Right lung (tissue), 5 donors: ENCODE measurements around the gene SIGLEC12. TPM values are rescaled to one million over a fixed set of nuclear protein-coding genes. Genes with fewer than 3 reads are reported as not detected.
"Not testable (repeated sequence)": the region's sequence is repeated elsewhere in the genome, so short reads cannot be mapped to it uniquely, and the experiment has no call there.

Source experiments
- DNase-seq, 2 donors: peaks; one replicate each; pipeline ENCODE4 v3.0.0-alpha.2; 2013
- polyA plus RNA-seq, 5 donors: library from polyadenylated mRNA; unstranded; fragments of 120-200 nt; gene quantifications; one replicate each; pipeline versions ENCODE4 v1.2.1 to v1.2.3, GENCODE V29; 2013; ENCODE audit warnings: inconsistent platforms in 1 of 5, low replicate concordance in 1 of 5; ENCODE audit not compliant: insufficient read length in 5 of 5, insufficient read depth in 1 of 5

The SIGLEC12 gene
- polyA plus RNA-seq, 5 donors: 0.28 to 0.49 TPM; not detected in 3

GRCh38 chr19:51524666-51525264 lies 23.2 kb upstream of the SIGLEC12 start:
- DNase-seq: no peak

DNA sequence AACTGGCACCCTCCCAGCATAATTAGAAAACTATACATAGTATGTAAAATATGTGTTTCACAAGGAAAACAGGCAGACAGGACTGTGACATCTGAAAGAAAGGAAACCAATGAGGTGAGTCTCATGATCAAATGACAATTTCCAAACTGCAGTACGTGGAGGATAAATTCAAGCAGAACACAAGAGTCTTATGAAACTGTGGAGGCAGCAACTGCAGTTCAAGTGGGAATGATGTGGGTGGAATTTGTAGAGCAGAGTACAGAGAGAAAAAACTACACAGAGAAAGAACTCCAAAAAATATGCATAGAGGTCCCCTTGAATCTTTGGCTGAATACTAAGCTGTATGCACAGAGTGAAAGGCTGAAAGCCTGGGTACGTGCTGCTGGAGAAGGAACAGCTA lies 20.2 kb upstream of the SIGLEC12 start:
- no peak for DNase-seq

- no peak for DNase-seq
These were observed 19.8 kb upstream of the SIGLEC12 start for GRCh38 chr19:51521357-51521756.

DNA sequence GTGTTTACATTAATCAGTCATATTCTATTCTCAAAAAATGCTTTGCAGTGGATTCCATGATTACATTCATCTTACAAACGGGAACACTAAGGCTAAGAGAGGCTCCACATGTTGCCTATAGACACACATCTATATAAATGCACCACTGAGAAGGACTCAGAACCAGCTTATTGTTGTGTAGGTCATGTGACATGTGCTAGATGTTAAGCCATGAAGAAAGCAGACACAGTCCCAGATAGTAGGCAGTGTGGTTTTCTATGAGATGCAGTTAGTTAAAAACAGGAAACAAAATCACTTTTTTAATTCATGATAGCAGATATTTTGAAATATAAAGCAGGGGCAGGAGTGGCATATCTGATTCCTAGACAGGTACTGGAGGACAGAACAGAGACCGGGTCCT lies 19.1 kb upstream of the SIGLEC12 start:
- no peak for DNase-seq

GRCh38 chr19:51514866-51515481 lies 13.4 kb upstream of the SIGLEC12 start:
- peak; percentile 6 to 16 for DNase-seq

- no peak for DNase-seq
These were observed 12.4 kb upstream of the SIGLEC12 start for GRCh38 chr19:51513968-51514367.

DNA sequence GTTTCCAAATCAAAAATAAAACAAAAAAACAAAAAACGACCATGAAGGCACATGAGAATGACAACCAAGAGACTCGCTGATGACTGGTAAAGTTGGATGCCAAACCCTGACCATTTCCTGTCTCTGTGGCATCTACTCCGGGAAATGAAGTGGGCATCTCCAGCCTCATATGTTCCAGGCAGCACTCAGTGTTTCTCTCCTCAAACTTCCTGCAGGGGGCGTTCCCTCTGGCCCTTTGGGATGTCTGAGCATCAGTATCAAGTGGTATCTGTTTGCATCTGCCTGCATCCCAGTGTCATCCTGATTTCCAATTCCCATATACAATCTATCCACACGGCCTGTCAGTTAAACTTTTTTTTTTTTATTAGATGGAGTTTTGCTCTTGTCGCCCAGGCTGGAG lies 9.8 kb upstream of the SIGLEC12 start:
- DNase-seq: no peak

GRCh38 chr19:51509823-51510660 lies 8.4 kb upstream of the SIGLEC12 start:
- DNase-seq: no peak

DNA sequence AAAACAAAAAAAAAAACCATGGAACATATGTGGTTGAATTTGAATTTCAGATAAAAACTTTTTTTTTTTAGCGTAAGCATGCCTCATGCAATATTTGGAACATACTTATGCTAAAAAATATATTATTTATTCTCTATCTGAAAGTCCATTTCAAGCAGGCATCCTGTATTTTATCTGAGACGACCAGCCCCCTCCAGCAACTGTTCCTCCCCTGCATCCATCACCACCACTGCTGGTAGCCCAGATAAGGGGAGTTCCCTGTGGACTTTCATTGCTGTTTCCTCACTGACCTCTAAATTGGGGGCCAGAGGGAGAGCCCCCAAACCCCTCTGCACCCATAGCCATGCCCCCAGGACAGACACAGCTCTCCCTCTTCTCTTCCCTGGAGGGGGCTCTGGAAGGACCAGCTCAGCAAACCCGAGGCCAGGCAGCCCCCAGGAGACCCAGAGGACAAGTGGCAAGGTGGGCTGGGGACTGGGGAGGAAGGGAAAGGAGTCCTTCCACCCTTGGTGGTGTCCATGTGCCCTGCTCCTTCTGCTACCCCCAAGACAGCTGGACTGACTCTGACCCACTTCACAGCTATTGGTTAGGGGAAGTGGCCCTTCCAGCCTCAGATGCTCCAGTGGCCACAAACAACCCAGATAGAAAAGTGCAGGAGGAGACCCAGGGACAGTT lies 6.6 kb upstream of the SIGLEC12 start:
- no peak for DNase-seq

DNA sequence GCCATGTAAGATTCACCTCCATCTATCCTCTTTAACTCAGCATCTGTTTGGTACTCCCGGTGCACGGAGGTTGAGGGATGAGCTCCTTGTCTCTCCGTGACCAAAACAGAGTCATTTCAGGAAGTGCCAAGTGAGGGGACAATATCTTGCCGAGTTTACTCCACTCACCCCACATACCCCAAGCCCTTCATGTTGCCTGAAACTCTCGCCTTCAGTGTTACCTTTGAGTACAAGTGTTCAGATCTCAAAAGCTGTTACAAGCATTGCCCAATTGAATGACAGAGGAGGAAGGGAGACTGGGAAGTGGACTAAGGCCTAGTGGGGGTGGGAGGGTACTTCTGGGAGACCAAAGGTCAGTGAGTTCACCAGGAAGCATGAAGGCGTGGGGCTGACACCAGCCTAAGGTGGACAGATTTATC lies 6.0 kb upstream of the SIGLEC12 start:
- no peak for DNase-seq

DNA sequence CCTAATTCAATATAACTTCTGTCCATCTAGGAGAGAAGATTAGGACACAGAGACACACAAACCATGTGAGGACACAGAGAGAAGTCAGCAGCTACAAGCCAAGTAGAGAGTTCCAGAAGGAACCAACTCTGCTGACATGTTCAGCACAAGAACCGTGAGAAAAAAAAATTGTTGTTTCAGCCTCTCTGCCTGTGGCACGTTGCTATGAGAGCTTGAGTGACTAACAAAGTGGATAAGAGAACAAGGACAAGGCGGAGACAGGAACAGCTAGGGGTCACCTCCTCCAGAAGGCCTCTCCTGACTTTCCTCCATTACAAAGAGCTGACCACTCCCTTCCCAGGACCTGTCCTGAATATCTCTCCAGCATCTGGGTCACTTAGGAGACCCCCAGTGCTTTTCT lies 5.6 kb upstream of the SIGLEC12 start:
- no peak for DNase-seq

GRCh38 chr19:51505904-51506303 lies 4.3 kb upstream of the SIGLEC12 start:
- DNase-seq: no peak

DNA sequence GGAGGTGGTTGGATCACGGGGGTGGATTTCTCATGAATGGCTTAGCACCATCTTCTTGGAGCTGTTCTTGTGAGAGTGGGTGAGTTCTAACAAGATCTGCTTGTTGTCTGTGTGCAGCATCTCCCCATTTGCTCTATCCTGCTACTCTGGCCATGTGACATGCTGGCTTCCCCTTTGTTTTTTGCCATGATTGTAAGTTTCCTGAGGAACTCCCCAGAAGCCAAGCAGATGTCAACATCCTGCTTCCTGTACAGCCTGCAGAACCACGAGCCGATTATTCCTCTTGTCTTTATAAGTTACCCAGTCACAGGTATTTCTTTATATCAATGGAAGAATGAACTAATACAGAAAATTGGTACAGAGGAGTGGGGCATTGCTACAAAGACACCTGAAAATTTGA lies 2.3 kb upstream of the SIGLEC12 start:
- DNase-seq: no peak

DNA sequence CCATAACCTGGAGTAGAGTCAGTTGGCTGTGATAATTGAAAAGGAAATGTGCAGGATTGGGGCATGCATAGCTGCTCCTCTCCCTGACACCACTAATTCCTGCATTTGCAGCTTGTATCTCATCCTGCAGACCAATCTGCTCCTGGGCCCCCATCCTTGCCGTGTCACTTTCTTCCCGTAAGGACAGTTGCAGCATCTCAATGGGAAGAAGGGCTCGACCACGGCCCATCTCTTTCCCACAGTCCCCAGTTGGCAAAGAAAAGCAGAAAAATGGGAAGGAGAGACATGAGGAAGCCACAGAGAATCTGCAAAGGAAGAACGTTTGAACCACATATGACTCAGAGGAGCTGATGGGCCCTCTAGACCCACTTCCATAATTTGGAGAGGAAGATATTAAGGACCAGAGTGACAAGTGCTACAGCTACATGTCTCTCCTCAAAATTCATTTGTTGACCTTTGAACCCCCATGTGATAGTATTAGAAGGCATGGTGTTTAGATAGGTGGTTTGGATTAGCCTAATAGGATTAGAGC lies 1.8 kb upstream of the SIGLEC12 start:
- no peak for DNase-seq

- DNase-seq: not testable (repeated sequence)
These were observed 669 bp downstream of the SIGLEC12 start for GRCh38 chr19:51500931-51501330.

DNA sequence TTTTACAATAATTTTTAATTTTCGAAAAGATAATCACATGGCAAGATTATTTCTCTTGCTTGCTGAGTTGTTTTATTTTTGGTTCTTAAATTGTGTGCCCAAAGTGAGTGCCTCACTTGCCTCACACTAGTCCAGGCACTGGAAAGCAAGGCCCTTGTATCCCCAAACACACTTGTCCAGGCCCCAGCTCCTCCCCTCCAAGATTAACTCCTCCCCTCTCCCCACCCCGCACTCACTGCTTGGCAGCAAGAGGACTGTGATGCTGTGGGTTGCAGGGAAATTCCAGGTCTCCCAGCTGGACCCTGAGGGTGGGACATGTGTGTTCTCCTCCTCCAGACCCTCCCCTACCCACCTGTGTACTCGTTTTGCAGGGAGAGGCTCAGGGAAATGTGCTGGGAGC lies 3.9 kb downstream of the SIGLEC12 start:
- DNase-seq: no peak

DNA sequence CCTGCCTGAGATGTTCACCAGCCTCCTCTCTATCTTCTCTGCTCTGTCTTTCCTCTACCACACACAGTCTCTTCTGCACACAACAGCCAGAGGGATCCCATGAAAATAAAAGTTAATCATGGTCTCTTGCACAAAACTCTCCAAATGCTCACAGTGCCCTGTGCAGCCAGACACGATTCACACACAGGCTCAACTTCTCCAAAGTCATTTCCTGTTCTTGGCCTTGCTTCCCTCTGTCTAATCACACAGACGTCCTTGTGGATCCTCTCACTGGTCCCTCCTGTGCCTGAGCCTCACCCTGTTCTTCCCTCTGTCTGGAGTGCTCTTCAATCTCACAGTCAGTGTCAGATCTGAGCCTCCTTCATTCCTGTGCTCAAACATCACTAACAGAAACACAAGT lies 7.8 kb downstream of the SIGLEC12 start:
- DNase-seq: no peak

DNA sequence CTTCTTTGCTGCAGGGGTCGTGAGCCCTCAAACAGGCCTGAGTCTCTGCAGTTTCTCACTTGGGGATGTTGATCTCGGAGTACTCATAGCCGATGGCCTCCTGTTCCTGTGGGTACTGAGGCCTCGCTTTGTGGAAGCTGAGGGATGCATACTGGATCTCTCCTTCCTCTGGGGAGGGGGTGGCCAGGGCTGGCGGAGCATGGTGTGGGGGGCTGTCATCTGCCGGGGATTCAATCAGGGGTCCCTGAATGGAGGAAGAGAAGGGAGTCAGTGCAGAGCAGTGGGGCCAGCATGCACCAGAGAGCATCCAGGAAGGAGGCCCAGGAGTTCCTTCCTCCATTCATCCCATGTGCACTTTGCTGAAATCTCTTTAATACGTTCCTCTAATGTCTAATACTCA lies 10.0 kb downstream of the SIGLEC12 start:
- no peak for DNase-seq

GRCh38 chr19:51490676-51491075 lies 10.9 kb downstream of the SIGLEC12 start:
- no peak for DNase-seq

GRCh38 chr19:51489113-51489512 lies 12.5 kb downstream of the SIGLEC12 start:
- no peak for DNase-seq

- DNase-seq: no peak
These were observed 13.1 kb downstream of the SIGLEC12 start for GRCh38 chr19:51488491-51488890.

GRCh38 chr19:51485960-51486660 lies 15.5 kb downstream of the SIGLEC12 start:
- DNase-seq: no peak
